ENCODE results near the gene FHOD1. TPM values are rescaled to one million over a fixed set of nuclear protein-coding genes. Genes with fewer than 3 reads are reported as not detected.

FHOD1 gene
- total RNA-seq, 1 donor from 2014 or later: 17.2 TPM

GRCh38 chr16:67187175-67187890 lies 59.9 kb downstream of the FHOD1 start:
- no peaks in the 10 kb centered on the region for H3K36me3 ChIP-seq
- intact Hi-C loops (cut with DNase I): loop anchor here (5.0 kb wide), 1 partner anchor 35 kb away; the partner anchor contains the start of gene B3GNT9
- no peak for DNase-seq (ENCODE audit: extremely low spot score in 2 of 2)
- no peaks in the 10 kb centered on the region for H3K27me3 ChIP-seq
- H3K27ac ChIP-seq: no peak overlapping the region
- H3K4me1 ChIP-seq: peaks cover 31% of the 10 kb centered on the region
- no peaks in the 10 kb centered on the region for H3K9me3 ChIP-seq
- no peak for TF ChIP-seq POLR2A (IDR thresholded peaks at IDR 0.05)
- TF ChIP-seq POLR2AphosphoS5 (IDR thresholded peaks at IDR 0.05; ENCODE audit: insufficient read depth in 1 of 2, low read depth in 1 of 2): no peak
- no peak for TF ChIP-seq CTCF (IDR thresholded peaks at IDR 0.05)
- H3K4me3 ChIP-seq: no peak overlapping the region

GRCh38 chr16:67186550-67186950 lies 60.7 kb downstream of the FHOD1 start:
- Histone ChIP-seq H3K36me3 (no peaks in the 10 kb centered on the region), H3K4me1 (peaks cover 27% of the 10 kb centered on the region), H3K27ac (no peak overlapping the region), H3K27me3 (no peaks in the 10 kb centered on the region), H3K9me3 (no peaks in the 10 kb centered on the region), H3K4me3 (no peak overlapping the region)
- TF ChIP-seq POLR2A (IDR thresholded peaks at IDR 0.05) (no peak), POLR2AphosphoS5 (IDR thresholded peaks at IDR 0.05; ENCODE audit: insufficient read depth in 1 of 2, low read depth in 1 of 2) (no peak), CTCF (IDR thresholded peaks at IDR 0.05) (no peak)
- no peak for DNase-seq (ENCODE audit: extremely low spot score in 2 of 2)
- intact Hi-C loops (cut with DNase I): loop anchor here (5.0 kb wide), 1 partner anchor 34 kb away; the partner anchor contains the start of gene B3GNT9

DNA sequence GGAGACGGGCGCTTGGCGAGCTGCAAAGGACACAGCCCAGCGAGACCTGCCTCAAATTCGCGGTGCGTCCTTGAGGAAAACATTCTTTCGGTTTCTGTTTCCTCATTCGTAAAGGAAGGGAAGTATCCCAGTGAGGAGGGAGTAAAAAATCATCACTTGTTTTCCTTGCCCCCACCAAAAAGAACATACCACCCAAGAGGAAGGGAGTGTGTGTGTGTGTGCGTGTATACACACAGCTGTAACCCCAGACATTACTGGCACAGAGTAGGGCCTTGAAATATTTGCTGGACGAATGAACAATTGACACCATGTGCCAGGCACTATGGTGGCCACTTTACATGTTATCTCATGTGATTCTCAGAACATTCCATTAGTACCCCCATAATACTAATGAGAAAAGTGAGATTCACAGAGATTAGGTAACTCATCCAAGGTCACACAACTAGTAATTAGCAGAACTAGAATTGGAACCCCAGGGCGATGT lies 61.6 kb downstream of the FHOD1 start:
- Histone ChIP-seq H3K36me3 (no peaks in the 10 kb centered on the region), H3K4me1 (peaks cover 26% of the 10 kb centered on the region), H3K9me3 (no peaks in the 10 kb centered on the region), H3K27me3 (no peaks in the 10 kb centered on the region), H3K27ac (no peak overlapping the region), H3K4me3 (peak overlapping the region in 1 of 2 donors; percentile 53)
- TF ChIP-seq POLR2A (IDR thresholded peaks at IDR 0.05) (no peak), POLR2AphosphoS5 (IDR thresholded peaks at IDR 0.05; ENCODE audit: insufficient read depth in 1 of 2, low read depth in 1 of 2) (no peak), CTCF (IDR thresholded peaks at IDR 0.05) (no peak)
- no peak for DNase-seq (ENCODE audit: extremely low spot score in 2 of 2)
- intact Hi-C loops (cut with DNase I): loop anchor here (5.0 kb wide), 1 partner anchor 33 kb away; the partner anchor contains the start of gene B3GNT9

DNA sequence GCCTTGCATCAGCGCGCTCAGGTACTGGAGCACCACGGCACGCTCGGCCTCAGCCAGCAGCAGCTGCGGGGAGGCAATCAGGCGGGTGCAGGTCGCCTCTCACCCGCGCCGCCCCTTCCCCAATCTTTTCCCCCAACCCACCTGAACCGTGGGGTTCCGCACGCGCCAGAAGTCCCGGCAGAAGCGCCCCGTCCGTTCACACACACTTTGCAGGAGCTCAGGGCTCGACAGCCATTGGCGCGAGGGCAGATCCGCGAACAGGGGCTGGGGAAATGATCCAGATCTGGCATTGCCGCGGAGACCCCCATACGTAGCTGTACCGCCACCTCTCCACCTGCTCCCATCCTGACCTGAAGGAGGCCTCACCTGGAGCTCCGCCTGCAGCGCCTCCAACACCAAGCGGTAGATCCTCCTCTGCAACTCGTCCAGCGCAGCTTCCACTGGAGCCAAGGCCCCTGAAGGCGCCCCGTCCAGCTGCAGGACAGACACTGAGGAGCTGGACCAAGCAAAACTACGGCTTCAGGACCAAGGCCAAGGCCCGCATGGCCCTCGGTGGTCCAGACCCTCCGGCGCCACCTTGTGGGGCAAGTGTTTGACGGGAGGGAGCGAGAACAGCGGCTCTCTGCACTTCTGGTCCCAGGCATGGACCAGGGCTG lies 62.2 kb downstream of the FHOD1 start:
- peak overlapping the region; percentile 88 for H3K27ac ChIP-seq
- peak overlapping the region; percentile 53 to 62 for H3K4me3 ChIP-seq
- no peaks in the 10 kb centered on the region for H3K36me3 ChIP-seq
- intact Hi-C loops (cut with DNase I): loop anchor here (5.0 kb wide), 1 partner anchor 33 kb away; the partner anchor contains the start of gene B3GNT9
- TF ChIP-seq POLR2A (IDR thresholded peaks at IDR 0.05) (no peak), POLR2AphosphoS5 (IDR thresholded peaks at IDR 0.05; ENCODE audit: insufficient read depth in 1 of 2, low read depth in 1 of 2) (peak in 1 of 2 donors; percentile 64), CTCF (IDR thresholded peaks at IDR 0.05) (peak; percentile 65 to 84 (median 73))
- no peaks in the 10 kb centered on the region for H3K9me3 ChIP-seq
- no peak for DNase-seq (ENCODE audit: extremely low spot score in 2 of 2)
- H3K27me3 ChIP-seq: no peaks in the 10 kb centered on the region
- peaks cover 27% of the 10 kb centered on the region for H3K4me1 ChIP-seq

Measured in vagina (tissue), 2 donors.